Ishikawa (cell line): ENCODE measurements around the gene ERCC6L.

Experiments
- EGR1 ChIP-seq: IDR thresholded peaks from 2 replicates; pipeline ENCODE4 v1.6.1; 2012
- TAF1 ChIP-seq: IDR thresholded peaks from 2 replicates; pipeline ENCODE4 v1.6.1; 2012; ENCODE audit warnings: low read depth, mild to moderate bottlenecking

GRCh38 chrX:72258174-72258573 is 19.3 kb upstream of the ERCC6L start:
- TF ChIP-seq EGR1 (no peak), TAF1 (no peak)
